Renal pelvis (tissue), 12 donors: Measurements from ENCODE around the gene RIMKLB. TPM values are rescaled to one million over a fixed set of nuclear protein-coding genes. Genes with fewer than 3 reads are reported as not detected.

Source experiments
- DNase-seq: peaks from one replicate; pipeline ENCODE4 v3.0.0-alpha.2; 2013
- long read RNA-seq, 16 experiments: transcript quantifications; one replicate each; lab custom pipeline, GENCODE V29; 2026
- polyA plus RNA-seq, 3 donors: library from polyadenylated mRNA; unstranded; fragments of 120-200 nt; gene quantifications; one replicate each; pipeline ENCODE4 v1.2.1, GENCODE V29; 2013; ENCODE audit not compliant: insufficient read length in 3 of 3

RIMKLB gene, protein sequence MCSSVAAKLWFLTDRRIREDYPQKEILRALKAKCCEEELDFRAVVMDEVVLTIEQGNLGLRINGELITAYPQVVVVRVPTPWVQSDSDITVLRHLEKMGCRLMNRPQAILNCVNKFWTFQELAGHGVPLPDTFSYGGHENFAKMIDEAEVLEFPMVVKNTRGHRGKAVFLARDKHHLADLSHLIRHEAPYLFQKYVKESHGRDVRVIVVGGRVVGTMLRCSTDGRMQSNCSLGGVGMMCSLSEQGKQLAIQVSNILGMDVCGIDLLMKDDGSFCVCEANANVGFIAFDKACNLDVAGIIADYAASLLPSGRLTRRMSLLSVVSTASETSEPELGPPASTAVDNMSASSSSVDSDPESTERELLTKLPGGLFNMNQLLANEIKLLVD
- polyA plus RNA-seq, result 100 to 1,000 TPM in 2 of 3 donors, 10 to 100 TPM in 1; 93.8 to 120 (median 114) TPM
- long read RNA-seq, donor 1, transcript RIMKLB-203 (2 exons, 1,893 nt), result major isoform, 30 of 49 reads
- long read RNA-seq, donor 1, transcript RIMKLB-205 (6 exons, 2,236 nt), result minor isoform, 9 of 49 reads
- long read RNA-seq, donor 1, partial matches to known transcripts, result 5 of 49 reads
- long read RNA-seq, donor 1, other reads (novel, unspliced or antisense), result 0 of 49 reads
- long read RNA-seq, donor 2, transcript RIMKLB-203 (2 exons, 1,893 nt), result major isoform, 13 of 26 reads
- long read RNA-seq, donor 2, transcript RIMKLB-205 (6 exons, 2,236 nt), result minor isoform, 7 of 26 reads
- long read RNA-seq, donor 2, partial matches to known transcripts, result 6 of 26 reads
- long read RNA-seq, donor 2, other reads (novel, unspliced or antisense), result 0 of 26 reads
- long read RNA-seq, donor 3, transcript RIMKLB-203 (2 exons, 1,893 nt), result major isoform, 15 of 22 reads
- long read RNA-seq, donor 3, transcript RIMKLB-205 (6 exons, 2,236 nt), result minor isoform, 6 of 22 reads
- long read RNA-seq, donor 3, partial matches to known transcripts, result 0 of 22 reads
- long read RNA-seq, donor 3, other reads (novel, unspliced or antisense), result 0 of 22 reads
- long read RNA-seq, donor 4, transcript RIMKLB-203 (2 exons, 1,893 nt), result major isoform, 11 of 27 reads
- long read RNA-seq, donor 4, partial matches to known transcripts, result 7 of 27 reads
- long read RNA-seq, donor 4, other reads (novel, unspliced or antisense), result 0 of 27 reads
- long read RNA-seq, donor 5, transcript RIMKLB-203 (2 exons, 1,893 nt), result major isoform, 5 of 9 reads
- long read RNA-seq, donor 5, partial matches to known transcripts, result 0 of 9 reads
- long read RNA-seq, donor 5, other reads (novel, unspliced or antisense), result 0 of 9 reads
- long read RNA-seq, donor 6, full-length matches to known transcripts, result 33 of 47 reads
- long read RNA-seq, donor 6, partial matches to known transcripts, result 14 of 47 reads
- long read RNA-seq, donor 6, other reads (novel, unspliced or antisense), result 0 of 47 reads
- long read RNA-seq, donor 7, transcript RIMKLB-205 (6 exons, 2,236 nt), result minor isoform, 11 of 26 reads
- long read RNA-seq, donor 7, transcript RIMKLB-203 (2 exons, 1,893 nt), result major isoform, 13 of 26 reads
- long read RNA-seq, donor 7, partial matches to known transcripts, result 0 of 26 reads
- long read RNA-seq, donor 7, other reads (novel, unspliced or antisense), result 0 of 26 reads
- long read RNA-seq, donor 8, partial matches to known transcripts, result 5 of 15 reads
- long read RNA-seq, donor 8, other reads (novel, unspliced or antisense), result 0 of 15 reads
- long read RNA-seq, donor 9, transcript RIMKLB-203 (2 exons, 1,893 nt), result major isoform, 16 of 26 reads
- long read RNA-seq, donor 9, partial matches to known transcripts, result 5 of 26 reads
- long read RNA-seq, donor 9, other reads (novel, unspliced or antisense), result 0 of 26 reads
- long read RNA-seq, donor 10, transcript RIMKLB-205 (6 exons, 2,236 nt), result minor isoform, 7 of 46 reads
- long read RNA-seq, donor 10, transcript RIMKLB-203 (2 exons, 1,893 nt), result major isoform, 25 of 46 reads
- long read RNA-seq, donor 10, partial matches to known transcripts, result 11 of 46 reads
- long read RNA-seq, donor 10, other reads (novel, unspliced or antisense), result 0 of 46 reads
- long read RNA-seq, donor 11, transcript RIMKLB-203 (2 exons, 1,893 nt), result major isoform, 11 of 22 reads
- long read RNA-seq, donor 11, transcript RIMKLB-205 (6 exons, 2,236 nt), result minor isoform, 9 of 22 reads
- long read RNA-seq, donor 11, partial matches to known transcripts, result 0 of 22 reads
- long read RNA-seq, donor 11, other reads (novel, unspliced or antisense), result 0 of 22 reads
- long read RNA-seq, donor 12, transcript RIMKLB-205 (6 exons, 2,236 nt), result minor isoform, 17 of 66 reads
- long read RNA-seq, donor 12, transcript RIMKLB-203 (2 exons, 1,893 nt), result major isoform, 30 of 66 reads
- long read RNA-seq, donor 12, transcript RIMKLB-211 (4 exons, 640 nt), result minor isoform, 5 of 66 reads
- long read RNA-seq, donor 12, partial matches to known transcripts, result 10 of 66 reads
- long read RNA-seq, donor 12, other reads (novel, unspliced or antisense), result 0 of 66 reads
- long read RNA-seq, donor 13, transcript RIMKLB-203 (2 exons, 1,893 nt), result major isoform, 22 of 32 reads
- long read RNA-seq, donor 13, partial matches to known transcripts, result 5 of 32 reads
- long read RNA-seq, donor 13, other reads (novel, unspliced or antisense), result 0 of 32 reads
- long read RNA-seq, donor 14, result 0 reads
- long read RNA-seq, donor 15, transcript RIMKLB-203 (2 exons, 1,893 nt), result major isoform, 18 of 37 reads
- long read RNA-seq, donor 15, transcript RIMKLB-205 (6 exons, 2,236 nt), result minor isoform, 9 of 37 reads
- long read RNA-seq, donor 15, partial matches to known transcripts, result 5 of 37 reads
- long read RNA-seq, donor 15, other reads (novel, unspliced or antisense), result 0 of 37 reads
- long read RNA-seq, donor 16, full-length matches to known transcripts, result 27 of 27 reads
- long read RNA-seq, donor 16, partial matches to known transcripts, result 0 of 27 reads
- long read RNA-seq, donor 16, other reads (novel, unspliced or antisense), result 0 of 27 reads

DNA sequence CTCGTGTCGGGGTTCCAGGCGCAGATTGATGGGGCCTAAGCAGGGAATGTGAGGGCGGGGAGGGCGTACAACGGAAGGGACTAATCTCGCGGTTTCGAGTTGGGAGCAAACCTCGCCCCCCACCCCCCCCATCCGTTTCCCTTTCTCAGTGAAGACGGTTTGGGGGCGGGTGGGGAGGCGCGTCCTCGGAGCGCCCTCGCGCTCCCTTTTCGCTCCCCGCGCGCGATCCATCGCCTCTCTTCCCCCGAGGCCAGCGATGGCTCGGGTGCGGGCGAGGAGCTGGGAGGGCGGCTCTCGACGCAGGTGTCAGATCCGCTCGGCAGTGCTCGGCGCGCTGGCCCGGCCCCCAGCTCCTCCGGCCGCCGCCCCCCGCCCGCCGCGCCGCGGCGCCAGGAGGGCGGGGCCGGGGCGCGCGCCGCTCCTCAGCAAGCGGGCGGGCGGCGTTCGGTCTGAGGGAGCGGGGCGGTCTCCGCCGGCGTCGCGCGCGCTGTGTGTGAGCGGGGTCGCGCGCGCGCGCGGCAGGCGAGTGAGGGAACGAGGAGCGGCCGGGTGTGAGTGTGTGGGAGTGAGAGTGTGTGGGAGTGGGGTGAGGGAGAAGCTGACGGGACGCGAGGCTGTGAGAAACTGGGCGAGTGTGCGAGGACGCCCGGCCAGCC lies at the start of gene RIMKLB:
Gene RIMKLB (plus strand): TSS at position 516 of the 656 bp plus-strand sequence. CDS start 15,876 bp downstream, outside the sequence.
- peak; percentile 90 for DNase-seq

DNA sequence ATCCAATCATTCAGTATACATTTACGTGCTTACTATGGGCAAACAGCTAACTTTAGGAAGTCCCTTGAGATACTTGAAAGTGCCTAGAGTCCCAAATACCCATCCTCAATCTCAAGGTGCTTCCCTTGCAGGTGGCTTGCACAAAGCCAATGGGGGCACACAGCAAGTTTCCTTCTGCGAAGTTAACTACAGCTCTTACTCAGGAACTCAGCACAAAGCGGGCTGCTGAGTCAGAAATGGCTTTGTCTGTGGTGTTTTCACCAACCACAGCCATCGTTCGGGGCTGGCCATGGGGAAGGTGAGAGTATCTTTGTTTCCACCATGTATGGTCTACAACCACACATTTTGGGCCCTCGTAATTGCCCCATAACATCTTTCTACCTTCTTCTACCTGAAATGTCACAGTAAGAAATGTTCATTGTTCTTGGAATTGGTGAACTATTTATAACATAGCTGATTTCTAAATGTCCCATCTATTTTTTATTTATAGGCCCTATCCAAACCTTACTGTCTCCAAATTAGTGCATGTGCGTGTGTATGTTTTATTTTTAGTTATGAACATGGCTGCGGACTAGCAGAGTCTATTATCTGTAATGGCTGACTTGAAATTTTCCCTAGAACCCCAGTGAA lies 49.1 kb upstream of the RIMKLB start:
- no peak for DNase-seq

DNA sequence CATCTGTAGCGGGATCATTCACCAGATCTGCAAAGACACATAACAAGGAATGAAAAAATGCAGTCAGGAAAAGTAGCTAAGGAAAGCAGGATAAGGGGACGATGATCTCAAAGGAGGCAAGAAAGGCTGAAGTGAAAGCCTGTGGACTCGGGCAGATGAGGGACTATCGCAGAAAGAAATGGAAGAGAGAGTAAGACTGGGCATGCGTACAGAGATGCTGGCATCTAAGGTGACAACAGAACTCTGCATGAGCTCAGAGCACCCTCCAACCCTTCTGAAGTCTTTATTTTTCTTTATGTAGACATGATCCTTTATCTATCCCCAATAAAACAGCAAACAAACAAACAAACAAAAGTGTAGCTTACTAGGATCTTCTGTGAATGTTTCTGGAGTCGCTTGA lies 42.4 kb upstream of the RIMKLB start:
- no peak for DNase-seq

DNA sequence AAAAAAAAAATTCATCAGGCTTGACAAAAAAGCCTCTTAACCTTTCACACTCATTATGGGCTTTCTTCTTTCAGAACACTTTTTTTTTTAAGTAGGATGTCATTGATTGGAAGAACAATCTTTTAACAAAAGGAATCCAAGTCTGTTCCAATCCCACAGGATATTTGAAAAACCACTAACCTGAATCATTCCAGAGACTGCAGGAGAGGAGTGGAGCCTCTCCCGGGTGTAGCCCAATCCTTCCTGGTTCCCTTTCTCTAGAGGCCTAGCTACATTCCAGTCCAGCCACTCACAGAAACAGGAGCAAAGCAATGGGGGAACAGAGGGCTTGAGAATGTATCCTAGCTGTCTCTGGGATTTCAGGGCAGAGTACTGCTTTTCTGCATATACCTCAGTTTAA lies 39.4 kb upstream of the RIMKLB start:
- no peak for DNase-seq

DNA sequence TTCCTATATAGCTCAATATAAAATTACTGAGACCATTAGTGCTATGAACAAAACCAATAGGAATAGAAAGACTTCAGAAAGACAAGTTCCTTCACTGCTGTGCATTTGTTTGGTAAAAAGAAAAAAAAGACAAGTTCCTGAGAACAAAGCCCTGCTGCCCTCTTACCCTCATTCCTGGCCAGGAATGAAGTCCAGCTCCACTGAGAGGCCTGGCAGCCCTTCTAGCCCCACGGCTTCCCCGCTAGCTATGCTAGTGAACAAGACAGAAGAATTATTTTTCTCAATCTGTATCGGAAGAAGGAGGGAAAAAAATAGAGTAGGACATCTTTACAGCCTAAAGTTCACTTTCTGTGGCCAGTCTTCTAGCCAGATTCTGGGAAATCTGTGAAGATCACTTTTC lies 36.8 kb upstream of the RIMKLB start:
- DNase-seq, result no peak

DNA sequence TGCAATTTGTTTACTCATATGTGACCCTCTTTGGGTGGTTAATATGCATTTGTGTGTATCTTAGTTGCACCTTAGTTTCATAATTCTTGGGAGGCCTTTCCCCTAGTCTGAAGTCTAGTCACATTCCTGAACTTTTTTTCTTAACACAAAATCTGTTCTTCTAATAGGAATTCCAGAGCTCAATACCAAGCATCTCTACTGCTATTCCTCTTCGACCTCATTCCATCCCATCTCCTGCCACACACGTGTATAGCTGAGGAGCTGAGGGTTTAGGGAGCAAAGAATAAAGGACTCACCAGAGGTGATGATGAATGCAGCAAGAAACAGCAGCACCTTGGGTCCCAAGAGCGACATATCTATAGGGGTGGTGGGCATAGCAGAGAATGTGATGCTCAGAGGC lies 36.0 kb upstream of the RIMKLB start:
- no peak for DNase-seq

DNA sequence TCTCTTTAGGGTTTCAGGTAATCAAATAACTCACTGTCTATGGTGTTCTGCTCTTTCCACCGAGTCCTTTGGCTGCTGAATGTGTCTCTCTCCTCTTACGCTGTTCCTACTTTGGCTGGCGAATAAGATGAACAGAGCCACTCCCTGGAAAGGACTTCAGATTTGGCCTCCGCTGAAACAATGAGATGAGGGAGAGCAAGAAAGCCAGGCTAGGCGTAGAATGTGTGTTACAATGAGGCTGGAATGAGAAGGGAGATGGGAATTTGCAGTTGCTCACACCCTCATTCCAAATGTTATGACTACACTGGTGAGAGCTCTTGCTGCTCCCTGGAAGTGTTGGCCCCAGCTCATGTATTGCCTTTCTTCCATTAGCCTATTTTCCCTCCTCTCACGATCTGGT lies 35.2 kb upstream of the RIMKLB start, which contains the start of gene MFAP5:
Gene MFAP5 (minus strand): TSS at position 234 of the 400 bp plus-strand sequence. CDS start 722 bp downstream, outside the sequence.
- DNase-seq, result no peak

DNA sequence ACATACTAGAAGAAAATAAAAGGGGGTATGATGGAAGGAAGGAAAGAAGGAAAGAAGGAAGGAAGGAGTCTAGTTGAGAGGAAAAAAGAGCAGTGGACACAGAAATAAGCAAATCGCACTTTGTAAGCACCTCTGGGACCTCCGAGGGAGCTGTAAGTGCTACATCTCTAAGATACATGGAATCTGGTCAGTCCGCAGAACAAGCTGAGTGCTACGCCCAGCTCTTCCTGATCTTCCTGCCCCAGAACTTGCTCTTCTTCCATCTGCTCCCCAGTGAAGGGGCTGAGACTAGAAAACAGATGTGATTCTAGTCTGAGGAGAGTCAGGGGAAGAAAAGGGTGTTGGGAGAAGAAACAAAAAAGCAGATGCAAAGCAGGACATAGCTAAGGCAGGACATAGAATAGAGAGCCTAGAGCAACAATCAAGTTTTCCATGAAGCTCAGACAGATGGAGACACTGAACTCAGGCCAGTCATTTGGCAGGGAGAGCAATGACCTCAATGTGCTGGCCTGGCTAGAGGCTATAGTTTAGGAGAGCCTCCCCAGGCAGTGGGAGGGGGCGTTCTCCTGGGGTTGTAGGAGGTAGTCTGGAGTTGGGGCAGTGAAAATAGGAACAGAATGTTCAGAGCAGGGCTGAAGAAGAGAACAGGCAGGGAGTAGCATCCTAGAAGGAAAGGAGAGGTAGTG lies 33.4 kb upstream of the RIMKLB start:
- no peak for DNase-seq

DNA sequence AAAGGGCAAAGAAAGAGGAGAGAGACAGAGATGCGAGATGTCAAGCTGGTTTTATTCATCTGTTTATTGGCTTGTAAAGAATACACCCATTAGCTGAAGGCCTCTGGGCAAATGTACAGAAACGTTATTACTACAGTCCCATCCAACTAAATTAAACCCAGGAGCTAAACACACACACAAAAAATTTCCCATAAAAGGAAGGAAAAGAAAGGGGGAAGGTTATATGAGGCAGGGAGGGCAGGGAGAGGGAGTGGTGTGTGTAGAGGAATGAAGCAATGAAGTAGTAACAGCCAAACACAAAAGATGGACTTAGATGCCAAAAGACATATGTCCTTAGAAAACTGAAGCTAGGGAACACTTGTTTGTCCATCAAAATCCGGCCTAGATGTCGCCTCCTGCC lies 32.0 kb upstream of the RIMKLB start:
- no peak for DNase-seq

DNA sequence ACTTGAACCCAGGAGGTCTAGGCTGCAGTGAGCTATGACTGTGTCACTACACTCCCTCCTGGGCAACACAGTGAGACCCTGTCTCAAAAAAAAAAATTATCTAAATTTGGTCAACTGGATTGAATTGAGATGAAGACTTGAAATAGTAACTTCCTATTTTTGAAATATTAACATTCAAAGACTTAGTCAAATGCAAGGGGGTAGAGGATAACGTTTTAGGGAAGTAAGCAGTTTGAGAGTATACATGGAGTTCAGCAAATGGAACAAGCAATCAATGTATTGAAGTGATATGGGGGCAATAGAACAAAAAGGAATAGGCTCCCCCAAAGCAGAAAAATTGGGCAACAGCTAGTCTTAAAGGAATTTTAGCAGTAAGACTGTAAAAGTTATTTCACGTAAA lies 30.5 kb upstream of the RIMKLB start:
- no peak for DNase-seq

DNA sequence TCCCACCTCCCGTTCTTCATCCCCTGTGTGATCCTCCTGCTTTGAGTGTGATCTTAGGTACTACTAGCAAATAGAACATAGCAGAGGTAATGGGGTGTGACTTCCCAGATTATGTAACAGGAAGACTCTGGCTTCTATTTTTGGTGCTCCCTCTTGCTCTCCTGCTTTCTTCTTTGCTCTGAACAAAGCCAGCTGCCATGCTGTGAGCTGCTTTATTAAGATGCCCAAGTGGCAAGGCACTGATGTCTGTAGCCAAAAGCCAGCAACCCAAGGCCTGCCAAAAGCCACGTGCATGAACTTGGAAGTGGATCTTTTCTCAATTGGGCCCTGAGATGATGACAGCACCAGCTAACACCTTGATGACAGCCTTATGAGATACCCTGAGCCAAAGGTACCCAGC lies 29.4 kb upstream of the RIMKLB start:
- no peak for DNase-seq

DNA sequence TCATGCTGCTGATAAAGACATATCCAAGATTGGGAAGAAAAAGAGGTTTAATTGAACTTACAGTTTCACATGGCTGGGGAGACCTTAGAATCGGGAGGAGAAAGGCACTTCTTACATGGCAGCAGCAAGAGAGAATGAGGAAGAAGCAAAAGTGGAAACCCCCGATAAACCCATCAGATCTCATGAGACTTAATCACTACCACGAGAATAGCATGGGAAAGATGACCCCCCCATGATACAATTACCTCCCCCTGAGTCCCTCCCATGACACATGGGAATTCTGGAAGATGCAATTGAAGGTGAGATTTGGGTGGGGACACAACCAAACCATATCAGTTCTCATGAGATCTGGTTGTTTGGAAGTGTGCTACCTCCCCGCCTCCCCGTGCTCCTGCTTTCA lies 25.4 kb upstream of the RIMKLB start:
- no peak for DNase-seq

DNA sequence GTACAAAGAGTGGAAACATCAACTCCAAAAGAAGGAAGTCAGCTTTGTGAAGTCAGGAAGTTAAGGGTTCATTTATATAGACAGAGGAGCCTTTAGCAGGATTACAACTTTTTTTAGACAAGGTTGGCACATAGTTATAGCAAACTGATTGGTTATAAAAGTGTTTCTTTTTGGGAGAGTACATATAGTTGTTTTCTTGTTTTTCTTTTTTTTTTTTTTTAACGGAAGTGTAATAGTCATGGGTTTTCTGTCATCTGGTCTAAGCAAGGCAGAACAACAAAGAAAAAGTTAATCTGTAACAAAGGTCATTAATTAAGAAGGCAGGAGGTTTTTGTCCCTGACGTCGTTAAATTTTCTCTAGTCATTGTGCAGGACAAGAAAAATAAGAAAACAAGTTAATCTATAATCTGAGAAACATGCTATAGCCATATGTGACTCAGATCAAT lies 22.2 kb upstream of the RIMKLB start:
- DNase-seq, result no peak

DNA sequence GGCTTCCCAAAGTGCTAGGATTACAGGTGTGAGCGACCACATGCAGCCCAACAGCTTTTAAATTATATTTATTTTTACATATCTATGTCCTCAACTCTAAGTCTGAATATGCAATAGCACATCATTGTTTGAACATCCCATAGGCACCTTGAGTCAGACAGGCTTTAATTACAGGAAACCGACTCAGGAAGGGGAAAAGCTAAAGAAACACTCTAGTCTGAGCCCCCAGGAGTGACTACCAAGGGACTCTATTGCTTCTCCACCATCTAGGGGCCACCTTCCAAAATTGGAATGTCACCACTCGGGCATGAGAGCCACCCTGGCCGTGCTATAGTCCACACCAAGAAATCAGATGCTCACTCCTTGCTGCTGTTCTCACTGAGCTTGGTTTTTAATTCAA lies 21.1 kb upstream of the RIMKLB start:
- DNase-seq, result no peak

DNA sequence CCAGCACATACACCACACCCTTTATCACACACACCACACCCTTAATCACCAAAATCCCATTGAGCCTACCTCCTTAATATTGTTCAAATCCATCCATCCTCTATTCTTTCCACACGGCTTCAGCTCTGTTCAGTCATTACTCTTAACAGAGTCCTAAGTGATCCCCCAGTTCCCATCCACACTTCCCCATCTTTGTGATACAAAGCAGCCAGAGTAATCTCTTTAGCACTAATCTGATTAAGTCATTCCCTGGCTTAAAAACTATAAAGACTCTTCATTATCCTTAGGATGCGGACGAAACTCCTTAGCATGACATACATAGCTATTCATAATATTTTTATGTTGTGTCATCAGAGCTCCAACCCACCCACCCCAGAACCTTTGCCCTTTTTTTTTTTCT lies 20.4 kb upstream of the RIMKLB start:
- DNase-seq, result no peak

DNA sequence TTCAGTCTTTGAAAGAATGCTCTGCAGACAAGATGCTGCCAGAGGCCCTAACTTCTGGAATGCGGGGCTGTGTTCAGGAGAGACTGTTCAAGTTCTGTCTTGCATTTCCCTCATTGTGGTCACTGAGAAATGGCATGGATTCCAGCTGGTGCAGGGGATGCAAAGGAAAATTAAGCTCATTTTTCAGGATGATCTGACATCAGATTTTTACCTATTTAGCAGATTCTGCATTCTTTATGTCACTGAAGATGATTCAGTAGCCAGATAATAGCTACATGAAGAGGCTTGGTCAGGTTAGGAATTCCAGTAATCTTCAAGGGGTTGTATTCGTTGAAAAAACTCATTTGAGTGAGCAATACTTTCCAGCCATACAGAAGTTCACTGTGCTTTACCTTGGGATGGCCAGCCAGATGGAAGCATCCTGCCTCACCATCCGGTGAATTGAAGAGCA lies 19.1 kb upstream of the RIMKLB start:
- no peak for DNase-seq
